ENCODE data around the gene KMT2C.
"Not testable (repeated sequence)": the region's sequence is repeated elsewhere in the genome, so short reads cannot be mapped to it uniquely, and the experiment has no call there.

KMT2C gene

DNA sequence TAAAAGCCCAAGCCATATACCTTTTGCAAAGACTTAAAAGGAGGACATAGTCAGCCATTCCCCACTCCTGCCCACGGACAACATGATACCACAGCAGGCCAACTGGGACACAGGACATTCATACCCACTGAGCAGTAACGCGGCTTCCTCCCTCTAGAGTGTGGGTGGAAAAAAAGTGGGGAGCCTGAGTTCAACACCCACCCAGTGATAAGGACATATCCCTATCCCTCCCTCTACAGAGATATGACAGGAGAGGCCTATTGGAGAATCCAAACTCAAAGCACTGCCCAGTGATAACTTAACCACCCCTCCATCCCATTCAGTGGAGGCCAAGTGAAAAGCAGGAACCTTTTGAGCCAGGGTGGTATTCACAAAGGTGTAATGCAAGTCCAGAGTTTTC is 148.8 kb downstream of the KMT2C start:
- not testable (repeated sequence) for DNase-seq

DNA sequence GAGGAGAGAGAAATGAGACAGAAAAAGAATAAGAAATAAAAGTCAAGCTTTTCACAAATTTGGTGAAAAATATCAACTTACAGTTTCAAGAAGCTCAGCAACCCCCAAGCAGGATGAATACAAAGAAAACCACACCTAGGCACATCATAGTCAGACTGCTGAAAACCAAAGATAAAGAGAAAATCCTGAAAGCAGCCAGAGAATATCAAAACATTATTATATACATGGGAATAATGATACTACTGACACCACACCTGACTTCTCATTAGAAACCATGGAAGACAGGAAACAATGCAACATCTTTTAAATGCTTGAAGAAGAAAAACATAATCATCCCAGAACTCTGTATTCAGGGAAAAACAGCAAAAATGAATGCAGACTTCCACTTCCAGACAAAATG is 149.6 kb downstream of the KMT2C start:
- DNase-seq: not testable (repeated sequence)

DNA sequence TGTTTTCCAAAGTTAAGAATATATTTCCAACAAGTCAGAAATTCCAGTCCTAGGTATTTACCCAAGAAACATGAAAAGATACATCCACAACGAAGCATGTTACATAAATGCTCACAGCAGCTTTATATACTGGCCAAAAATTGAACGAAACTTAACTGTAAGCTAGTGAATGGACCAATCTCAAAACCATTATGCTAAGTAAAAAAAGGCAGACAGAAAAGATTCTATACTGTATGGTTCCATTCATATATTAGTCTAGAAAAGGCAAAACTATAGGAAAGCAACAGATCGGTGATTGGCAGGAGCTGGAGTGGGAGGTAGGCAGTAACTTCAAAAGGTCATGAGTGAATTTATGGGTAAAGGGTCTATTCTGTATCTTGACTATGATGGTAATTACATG is 150.8 kb downstream of the KMT2C start:
- DNase-seq: not testable (repeated sequence)

DNA sequence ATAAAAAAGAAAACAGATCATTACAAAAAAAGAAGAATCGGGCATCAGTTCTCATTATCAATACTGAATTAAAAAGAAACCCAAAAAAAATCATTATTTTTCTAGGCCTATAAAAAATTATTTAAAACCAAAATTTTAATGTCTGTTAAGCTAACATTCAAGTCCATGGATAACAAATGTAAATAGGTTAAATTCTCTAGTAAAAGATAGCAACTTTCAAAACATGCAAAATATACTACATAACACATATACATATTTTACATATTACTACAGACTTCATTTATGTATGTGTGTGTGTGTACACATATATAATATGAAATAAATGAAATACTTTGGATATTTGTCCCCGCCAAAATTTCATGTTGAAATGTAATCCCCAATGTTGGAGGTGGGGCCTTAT is 158.1 kb downstream of the KMT2C start:
- DNase-seq: not testable (repeated sequence)

DNA sequence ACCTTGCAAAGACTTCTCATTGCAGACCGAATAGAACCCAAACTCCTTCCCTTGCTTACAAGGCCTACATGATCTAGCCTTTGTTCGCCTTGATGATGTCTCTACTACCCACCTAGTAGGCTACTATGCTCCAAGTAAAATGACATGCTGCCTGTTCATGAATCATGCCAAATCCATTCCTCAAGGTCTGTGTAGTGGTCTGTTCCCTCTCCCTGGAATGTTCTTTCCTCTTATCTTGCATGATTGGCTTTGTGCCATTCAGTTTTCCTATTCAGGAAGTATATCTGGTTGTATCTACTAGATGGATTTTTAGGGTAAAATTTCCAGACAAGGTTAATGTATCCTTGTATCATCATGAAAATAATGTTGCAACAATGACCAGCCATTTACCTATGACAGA is 165.4 kb downstream of the KMT2C start:
- not testable (repeated sequence) for DNase-seq

DNA sequence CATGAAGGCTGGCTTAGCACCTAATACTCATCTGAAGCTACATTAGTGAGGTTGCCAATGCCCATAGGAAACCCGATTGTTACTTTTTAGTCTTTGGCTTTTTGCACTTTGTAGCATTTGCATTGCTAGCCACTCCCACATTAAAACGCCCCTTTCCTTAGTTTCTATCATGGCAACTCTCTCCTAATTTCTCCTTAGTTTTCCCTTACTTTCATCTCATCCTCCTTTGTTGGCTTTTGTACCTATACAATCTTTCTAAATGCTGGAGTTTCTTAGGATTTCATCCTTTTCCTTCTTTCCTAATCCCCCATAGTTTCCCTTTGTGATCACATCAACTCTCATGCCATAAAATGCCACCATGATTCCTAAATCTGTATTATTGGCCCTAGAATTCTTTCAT is 168.9 kb downstream of the KMT2C start:
- not testable (repeated sequence) for DNase-seq

DNA sequence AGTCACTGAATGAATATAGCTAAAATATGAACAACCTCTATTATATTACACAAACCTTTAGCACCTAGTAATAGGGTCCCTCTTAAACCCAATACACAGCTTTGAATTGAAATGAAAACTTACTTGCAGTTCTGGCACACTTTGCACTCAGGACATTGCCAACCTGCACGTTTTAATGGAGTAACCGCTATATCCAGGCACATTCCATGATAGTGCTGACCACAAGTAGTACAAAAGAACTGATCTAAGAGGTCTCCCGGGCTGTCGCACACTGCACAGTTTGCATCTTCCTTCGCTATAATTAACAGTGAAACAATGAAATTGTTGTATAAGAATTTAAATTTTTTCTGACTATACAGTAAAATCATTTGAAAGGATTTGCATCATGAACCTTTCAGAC is 170.9 kb downstream of the KMT2C start:
- DNase-seq: not testable (repeated sequence)

DNA sequence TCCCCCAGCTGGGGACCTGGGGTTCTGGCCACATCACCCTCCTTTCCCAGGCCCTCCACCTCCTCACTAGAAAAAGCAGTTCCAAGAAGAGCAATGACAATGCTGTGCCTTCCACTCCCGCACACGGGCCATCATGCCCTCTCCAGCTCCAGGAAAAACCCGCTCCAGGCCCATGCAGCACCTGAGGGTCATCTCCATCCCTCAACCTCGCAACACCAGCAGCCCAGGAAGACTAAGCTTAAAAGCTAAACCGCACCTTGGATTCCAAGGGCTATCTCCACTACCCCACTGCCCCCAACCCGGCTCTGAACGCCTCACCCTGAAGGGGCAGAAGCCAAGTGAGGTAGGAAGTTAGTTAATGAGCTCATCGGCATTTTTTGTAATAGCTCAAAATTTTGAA is 173.7 kb downstream of the KMT2C start:
- DNase-seq: not testable (repeated sequence)

DNA sequence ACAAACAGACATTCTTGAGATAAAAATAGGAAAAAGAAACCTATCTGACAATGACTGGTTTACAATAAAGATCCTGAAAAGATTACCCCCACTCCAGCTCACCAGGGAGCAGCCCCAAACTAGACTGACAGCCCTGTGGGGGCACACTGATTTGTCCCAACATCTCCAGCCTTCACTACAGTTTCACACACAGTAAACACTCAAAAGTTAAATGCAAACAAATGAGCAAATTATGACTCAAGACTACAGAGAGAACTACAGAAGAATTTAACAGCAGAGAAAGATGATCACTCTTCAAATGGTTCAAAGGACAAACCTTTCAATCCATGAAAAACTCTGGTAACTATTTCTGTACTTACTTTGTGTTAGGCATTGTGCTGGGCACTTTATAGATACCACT is 176.2 kb downstream of the KMT2C start:
- not testable (repeated sequence) for DNase-seq

DNA sequence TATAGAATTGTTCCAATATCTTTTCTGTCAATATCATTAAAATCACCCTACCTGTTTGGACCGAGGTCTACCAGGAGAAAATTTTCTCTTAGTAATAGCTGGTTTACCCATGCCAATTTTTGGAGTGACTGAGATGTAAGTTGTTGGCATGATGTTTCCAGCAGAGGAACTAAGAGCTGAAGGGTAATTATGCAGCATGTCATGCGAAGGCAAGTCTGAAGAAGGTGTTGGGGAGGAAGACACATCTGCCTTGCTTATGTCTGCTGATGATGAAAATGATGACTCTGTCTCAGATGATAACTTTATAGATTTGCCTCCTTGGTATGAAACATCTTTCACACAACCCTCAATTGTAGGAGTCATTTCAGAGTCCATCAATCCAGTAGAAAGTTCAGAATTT is 188.0 kb downstream of the KMT2C start:
- not testable (repeated sequence) for DNase-seq

DNA sequence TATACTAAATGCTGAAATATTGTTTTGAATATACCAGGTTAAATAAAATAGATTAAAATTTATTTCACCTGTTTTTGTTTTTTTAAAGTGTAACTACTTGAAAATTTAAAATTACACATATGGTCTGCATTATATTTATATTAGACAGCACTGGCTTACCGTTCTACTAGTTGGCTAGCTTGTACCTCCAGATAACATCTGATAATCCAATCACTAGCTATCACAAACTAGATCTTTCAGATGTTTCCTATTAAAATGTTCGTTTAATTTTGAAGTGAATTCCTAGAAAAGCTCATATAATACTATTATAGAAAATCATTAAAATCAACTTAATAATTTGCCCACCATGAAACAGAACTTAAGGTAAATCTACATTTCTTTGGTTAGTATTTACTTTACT is 190.4 kb downstream of the KMT2C start:
- DNase-seq: not testable (repeated sequence)

DNA sequence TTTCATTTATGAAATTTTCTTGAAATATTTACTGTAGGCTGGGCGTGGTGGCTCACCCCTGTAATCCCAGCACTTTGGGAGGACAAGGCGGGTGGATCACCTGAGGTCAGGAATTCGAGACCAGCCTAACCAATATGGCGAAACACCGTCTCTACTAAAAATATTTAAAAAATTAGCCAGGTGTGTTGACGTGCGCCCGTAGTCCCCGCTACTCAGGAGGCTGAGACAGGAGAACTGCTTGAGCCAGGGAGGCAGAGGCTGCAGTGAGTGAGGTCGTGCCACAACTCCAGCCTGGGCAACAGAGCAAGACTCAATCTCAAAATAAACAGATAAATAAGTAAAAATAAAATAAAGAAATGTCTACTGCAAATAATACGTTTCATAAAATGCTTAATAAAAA is 192.3 kb downstream of the KMT2C start:
- not testable (repeated sequence) for DNase-seq

DNA sequence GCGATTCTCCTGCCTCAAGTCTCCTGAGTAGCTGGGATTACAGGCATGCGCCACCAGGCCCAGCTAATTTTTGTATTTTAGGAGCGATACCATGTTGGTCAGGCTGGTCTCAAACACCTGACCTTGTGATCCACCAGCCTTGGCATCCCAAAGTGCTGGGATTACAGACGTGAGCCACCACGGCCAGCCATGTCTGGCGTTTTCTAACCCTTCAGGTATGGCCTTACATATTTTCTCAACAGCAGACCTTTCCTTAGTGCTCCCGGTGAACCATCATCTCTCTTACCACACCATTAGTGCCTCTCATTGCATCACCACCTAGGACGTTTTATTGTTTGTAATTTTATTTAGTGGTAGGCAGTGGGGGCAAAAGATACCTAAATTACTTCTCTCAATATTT is 194.5 kb downstream of the KMT2C start:
- not testable (repeated sequence) for DNase-seq

DNA sequence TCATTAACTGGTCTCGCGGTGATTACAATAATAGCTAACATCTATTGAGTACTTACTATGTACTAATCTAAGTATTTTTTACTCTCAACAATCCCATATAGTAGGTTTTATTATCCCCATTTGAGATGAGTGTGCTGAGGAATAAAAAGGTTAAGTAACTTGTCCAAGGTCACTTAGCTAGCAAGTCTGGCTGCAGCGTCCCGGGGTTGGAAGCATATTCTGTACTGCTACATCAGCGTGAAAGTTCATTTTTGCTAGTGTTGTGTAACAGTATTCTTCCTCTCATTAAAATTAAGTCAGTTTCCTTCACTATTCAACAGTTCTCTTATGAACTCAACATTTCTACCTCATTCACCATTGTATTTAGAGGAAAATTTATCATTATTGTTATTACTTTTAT is 199.5 kb downstream of the KMT2C start:
- DNase-seq: not testable (repeated sequence)

DNA sequence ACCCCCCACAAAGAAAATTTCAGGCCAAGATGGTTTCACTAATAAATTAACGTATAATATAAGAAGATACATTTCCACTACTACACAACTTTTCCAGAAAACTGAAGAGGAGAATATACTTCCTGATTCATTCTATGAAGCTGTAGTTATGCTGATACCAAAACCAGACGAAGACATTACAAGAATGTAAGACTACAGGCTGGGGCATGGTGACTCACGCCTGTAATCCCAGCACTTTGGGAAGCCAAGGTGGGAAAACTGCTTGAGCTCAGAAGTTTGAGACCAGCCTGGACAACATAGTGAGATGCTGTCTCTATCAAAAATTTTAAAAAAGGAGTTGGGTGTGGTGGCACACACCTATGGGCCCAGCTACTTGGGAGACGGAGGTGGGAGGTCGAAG is 201.4 kb downstream of the KMT2C start:
- DNase-seq: not testable (repeated sequence)

DNA sequence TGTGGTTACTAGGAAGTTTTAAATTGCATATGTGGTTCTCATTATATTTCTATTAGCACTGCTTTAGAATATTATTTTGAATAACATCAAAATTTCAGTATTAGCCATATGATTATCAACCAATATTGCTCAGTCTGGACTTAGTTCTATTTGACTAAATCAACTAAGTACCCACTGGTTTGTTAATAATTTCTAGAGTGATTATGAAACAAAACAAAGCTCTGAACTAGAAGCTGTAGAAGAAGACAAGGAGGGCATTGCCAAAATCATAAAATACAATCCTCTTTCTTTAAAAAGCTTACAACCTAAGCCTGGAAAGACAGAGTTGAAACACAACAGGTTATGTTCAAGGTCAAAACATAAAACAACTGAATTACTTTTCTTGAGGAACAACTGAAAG is 204.7 kb downstream of the KMT2C start:
- no peak for DNase-seq

DNA sequence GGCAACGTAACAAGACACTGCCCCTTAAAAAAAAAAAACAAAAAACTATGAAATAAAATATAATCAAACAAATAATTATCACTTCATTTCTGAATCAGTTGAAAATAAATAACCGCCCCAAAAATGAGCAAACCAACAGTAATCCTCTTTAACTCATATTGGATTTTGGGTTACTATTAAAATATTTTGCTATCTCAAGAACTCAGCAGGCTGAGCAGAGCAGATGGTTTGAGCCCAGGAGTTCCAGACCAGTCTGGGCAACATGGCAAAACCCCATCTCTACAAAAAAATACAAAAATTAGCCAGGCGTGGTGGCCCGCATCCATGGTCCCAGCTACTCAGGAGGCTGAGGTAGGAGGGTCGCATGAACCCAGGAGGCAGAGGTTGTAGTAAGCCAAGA is 216.2 kb downstream of the KMT2C start:
- DNase-seq: not testable (repeated sequence)

DNA sequence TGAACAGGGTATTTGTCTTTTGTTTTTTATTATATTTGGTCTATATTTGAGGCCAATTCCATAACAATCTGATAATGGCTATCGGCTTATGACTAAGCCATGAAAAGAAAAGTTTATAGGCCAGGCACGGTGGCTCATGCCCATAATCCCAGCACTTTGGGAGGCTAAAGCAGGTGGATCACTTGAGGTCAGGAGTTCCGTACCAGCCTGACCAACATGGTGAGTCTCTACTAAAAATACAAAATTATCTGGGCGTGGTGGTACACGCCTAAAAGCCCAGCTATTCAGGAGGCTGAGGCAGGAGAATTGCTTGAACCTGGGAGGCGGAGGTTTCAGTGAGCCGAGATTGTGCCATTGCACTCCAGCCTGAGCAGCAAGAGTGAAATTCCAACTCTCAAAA is 227.0 kb downstream of the KMT2C start:
- DNase-seq: not testable (repeated sequence)

DNA sequence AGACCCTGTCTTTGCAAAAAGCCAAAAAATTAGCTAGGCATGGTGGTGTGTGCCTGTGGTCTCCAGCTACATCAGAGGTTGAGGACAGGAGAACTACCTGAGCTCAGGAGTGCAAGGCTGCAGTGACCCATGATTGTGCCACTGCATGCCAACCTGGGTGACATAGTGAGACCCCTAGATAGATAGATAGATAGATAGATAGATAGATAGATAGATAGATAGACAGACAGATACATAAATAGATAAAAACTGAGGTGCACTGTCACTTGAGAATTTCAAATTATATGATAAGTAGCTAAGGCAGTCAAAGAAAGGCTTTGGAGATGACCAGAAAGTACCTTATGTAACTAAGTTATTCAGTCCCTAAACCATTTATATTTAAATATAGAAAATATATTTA is 231.4 kb downstream of the KMT2C start:
- DNase-seq: not testable (repeated sequence)

DNA sequence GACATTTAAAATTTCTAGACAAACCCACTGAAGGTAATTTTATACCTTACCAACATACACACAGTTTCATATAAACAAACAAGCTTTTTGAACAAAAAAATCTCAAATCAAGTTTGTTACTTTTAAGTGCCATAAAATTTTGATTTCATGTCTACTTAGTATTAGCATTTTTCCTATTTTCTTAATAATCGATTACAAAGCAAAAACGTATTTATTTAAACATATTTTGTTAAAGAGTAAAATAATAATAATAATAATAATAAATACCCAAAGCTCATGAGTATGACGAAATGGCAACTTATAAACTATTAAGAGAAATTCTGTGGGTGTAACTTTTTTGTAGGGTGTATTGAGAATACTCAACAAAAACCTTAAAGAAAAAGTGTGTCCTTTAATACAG is 232.7 kb downstream of the KMT2C start:
- no peak for DNase-seq

DNA sequence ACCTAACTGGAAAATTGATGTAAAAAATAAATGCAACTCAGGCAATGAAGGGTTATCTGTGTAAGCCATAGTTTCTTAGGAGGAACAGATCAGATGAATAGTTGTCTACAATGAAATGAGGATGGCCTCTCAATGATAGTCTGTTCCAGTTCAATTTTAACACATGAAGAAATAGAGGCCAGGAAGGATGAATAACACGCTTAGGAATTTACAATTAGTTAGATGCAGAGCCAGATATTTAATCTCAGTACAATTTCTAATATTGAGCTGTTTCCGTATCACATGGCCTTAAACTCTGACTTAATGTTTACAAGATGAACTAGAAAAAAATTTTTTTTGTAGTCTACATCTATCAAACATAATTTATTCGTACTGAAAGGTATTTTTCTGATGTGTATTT is 233.7 kb downstream of the KMT2C start:
- no peak for DNase-seq

DNA sequence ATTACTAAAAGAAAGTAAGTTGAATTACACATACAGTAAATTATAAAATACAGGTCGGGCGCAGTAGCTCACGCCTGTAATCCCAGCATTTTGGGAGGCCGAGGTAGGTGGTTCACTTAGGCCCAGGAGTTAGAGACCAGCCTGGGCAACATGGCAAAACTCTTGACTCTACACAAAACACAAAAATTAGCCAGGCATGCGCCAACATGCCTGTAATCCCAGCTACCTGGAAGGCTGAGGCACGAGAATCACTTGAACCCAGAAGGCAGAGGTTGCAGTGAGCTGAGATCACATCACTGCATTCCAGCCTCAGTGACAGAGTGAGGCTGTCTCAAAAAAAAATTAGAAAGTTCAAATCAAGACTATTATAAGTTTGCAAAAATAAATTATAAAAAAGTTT is 235.4 kb downstream of the KMT2C start:
- DNase-seq: no peak

DNA sequence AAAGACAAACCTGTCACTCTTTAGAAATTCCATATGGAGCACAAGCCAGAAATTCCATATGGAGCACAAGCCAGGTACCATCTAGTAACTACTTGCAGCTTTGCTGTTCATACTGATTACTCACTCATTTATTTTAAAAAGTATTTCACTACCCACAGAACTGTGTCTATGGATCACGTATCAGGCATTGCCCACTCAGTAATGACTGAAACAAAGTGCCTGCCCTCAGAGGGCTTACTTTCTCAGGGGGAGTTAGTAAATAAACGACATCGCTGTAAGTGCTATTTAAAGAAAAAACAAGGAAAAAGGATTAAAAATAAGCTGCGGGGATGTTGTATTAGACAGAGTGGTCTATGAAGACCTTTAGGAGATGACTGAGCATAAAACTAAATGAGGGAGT is 239.4 kb downstream of the KMT2C start:
- no peak for DNase-seq

DNA sequence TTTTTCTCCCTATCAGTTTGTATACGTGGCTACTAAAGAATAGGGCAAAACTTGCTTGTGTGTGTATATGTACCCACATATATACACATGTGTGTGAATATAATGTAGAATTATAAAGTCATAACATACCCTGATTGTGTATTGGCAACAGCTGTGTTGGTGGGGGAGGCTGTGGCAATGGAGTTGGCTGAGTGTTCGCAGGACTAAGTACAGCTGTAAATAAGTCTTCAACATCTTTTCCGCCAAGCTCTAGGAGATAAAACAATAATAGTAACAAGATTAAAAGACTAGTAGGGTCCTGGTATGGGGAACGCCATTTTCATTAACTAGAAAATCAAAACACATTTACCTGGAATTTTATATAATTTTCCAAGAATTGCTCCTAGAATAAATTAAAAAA is 241.9 kb downstream of the KMT2C start:
- DNase-seq: no peak

DNA sequence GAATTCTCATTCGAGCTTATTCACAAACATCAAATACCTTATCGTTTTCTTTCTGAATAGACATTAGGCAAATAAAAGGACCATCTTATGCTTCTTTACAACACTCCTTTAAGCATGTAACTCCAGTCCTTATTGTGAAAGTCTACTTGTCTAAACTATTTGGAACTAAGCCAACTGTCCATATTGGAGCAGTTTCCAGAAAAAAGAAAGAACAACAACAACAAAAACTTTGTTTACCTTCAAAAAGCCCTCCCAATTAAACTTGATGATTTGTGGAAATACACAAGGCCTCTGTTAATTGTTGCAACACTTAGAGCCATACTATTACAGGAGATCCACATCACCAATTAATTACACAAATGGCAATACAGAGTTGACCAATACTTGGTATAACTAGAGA is 246.7 kb downstream of the KMT2C start:
- no peak for DNase-seq

DNA sequence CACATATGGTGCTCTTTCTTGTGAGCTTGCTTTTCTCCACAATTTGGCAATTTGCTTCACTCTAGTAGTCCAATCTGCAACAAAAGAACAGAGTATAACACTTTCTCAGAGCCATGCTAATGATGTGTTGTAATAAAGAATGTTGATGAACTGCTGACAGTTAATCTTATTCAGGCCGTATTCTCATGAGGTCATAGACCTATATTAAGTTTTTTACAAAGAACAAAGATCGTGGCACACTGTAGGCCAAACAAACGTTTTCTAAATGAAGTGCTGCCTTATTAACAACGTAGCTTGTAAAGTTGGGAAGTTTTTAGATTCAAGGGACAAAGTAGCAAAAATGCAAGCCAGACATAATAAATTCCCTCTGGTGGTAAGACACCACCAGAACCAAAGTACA is 250.2 kb downstream of the KMT2C start:
- DNase-seq: no peak

All from activated CD8-positive, alpha-beta memory T cell treated with anti-CD3 and anti-CD28 coated beads, Interleukin-2, amount 50 U/mL, for 4 hours (primary cell).